ENCODE results near the gene COL23A1.

The COL23A1 gene

DNA sequence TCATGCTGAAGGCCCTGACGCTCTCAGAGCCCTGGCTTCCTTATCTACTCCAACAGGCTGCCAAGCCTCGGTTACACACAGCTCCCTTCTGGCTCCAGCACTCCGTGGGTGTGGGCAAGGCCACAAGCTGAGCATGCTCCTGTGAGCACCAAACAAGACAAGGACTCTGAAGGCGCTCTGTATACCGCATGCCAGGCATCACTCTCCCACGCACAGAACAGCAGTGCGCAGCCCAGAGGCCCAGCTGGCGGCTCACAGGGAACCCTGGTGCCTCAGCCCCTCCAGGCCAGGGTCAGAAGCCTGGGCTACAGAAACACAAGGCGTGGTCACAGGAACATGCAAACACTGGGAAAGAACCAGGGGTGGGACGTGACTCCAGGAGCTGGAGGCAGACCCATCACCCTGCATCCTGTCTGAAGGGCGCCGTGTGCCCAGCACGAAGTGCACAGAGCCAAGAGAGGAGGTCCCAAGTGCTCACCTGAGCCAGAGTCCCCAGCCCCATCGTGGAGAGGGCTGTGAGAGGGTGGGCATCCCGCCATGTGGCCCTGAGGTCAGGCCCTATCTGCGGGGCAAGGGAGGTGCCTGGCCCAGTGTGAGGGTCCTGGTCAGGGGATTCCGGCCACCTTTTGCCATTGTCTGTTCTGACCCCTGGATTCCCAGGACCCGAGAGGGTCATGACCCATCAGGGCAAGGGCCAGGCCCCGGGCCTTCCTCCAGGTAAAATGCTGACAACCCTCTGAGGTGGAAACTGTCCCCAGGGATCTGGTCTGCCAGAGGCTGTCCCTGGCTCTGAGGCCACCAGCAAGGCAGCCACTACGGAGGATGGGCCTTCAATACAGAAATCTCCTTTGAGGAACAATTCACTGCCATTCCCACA is 54.7 kb downstream of the COL23A1 start:
- DNase-seq (ENCODE audit: low read depth, low spot score) = no peak

DNA sequence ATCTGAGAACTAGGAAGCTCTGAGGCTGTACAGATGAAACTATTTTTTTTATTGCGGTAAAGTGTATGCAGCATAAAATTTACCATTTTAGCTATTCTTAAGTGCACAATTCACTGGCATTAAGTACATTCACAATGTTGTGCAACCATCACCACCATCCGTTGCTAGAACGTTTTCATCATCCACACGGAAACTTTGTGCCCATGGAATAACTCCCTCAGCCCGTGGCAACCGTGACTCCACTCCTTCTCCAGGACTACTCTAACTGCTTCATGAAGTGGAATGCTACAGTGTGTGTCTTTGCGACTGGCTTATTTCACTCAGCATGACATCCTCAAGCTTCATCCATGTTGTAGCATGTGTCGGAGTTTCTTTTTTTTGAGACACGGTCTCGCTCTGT is 57.1 kb downstream of the COL23A1 start:
- DNase-seq (ENCODE audit: low read depth, low spot score) = no peak

DNA sequence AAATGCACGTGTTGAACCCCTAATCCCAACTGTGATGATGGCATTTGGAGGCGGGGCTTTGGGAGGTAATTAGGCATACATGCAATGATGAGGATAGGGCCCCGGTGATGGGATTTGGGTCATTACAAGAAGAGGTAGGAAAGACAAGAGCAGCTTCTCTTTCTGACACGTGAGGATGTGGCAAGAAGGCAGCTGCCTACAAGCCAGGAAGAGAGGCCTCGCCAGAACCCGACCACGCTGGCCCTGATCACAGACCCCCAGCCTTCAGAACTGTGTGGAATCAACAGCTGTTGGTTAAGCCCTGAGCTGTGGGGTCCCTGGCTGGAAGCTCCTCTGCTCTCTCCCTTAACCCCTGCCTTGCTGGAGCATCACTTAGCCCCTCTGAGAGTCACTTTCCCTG is 57.5 kb downstream of the COL23A1 start:
- DNase-seq (ENCODE audit: low read depth, low spot score) = no peak

DNA sequence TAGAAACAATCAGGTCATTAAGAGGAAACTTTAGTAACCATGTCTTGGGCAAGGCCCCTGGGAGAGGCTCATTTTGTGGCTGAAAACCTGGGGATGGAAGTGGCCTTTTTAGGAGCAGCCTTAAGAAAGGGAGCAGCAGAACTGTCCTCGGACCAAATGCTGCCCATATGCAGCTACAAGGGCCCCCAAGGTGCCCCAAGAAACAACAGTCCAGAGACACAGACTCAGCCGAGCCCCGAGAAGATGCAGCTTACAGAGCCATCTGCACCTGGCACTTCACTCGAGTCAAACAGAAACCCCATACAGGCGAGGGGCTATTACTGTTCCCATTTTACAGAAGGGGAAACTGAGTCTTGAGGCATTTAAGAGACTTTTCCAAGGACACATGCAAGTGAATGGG is 58.0 kb downstream of the COL23A1 start:
- DNase-seq (ENCODE audit: low read depth, low spot score) = no peak

DNA sequence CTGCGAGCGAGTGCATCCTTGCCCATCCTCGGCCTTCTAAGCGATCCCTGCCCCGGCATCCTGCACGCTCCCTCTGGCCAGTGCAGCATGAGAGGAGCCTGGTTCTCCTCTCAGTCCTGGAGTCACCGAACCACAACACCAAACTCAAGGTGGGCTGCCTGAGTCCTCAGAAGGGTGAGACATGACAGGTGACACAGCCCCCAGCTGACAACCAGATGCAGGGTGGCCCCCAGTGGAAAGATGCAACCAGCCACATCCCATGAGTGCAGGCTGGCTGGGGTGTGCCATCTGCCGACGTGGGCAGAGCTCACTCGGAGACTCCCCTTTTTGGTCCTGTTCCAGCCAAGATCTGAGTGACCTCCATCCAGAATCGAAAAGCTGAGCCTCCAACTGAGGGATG is 58.4 kb downstream of the COL23A1 start:
- no peak for DNase-seq (ENCODE audit: low read depth, low spot score)

DNA sequence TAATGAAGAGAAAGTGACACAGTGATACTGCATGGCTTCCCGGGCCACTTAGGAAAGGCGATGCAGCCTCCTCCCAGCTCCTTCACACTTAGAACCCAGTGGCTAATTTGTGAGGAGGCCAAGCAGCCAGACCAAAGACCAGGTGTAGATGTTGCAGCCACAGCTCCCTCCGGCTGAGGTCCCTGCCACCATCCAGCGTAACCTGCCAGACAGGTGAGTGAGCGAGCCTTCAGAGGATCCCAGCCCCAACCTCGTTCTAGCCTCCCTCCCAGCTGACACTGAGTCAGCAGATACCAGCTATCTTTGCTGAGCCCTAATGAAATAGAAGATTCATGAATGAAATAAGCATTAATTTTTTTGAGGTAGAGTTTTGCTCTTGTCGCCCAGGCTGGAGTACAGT is 59.7 kb downstream of the COL23A1 start:
- DNase-seq (ENCODE audit: low read depth, low spot score) = no peak

DNA sequence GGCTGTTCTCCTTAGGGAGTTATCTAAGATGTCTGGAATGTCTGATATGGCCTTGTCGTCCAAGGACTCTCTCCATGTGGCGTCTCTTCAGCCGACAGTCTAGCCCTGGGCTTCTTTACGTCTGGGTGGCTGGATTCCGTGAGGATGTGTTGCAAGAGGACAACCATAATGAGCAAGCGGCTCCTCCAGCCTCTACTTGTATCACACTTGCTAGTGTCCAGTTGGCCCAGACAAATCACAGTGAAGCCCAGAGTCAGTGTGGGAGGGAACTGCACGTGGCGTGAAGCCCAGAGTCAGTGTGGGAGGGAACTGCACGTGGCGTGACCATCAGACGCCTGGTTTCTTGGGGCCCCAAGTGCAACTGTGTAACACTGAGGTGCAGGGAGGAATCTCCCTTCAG is 61.1 kb downstream of the COL23A1 start:
- no peak for DNase-seq (ENCODE audit: low read depth, low spot score)

DNA sequence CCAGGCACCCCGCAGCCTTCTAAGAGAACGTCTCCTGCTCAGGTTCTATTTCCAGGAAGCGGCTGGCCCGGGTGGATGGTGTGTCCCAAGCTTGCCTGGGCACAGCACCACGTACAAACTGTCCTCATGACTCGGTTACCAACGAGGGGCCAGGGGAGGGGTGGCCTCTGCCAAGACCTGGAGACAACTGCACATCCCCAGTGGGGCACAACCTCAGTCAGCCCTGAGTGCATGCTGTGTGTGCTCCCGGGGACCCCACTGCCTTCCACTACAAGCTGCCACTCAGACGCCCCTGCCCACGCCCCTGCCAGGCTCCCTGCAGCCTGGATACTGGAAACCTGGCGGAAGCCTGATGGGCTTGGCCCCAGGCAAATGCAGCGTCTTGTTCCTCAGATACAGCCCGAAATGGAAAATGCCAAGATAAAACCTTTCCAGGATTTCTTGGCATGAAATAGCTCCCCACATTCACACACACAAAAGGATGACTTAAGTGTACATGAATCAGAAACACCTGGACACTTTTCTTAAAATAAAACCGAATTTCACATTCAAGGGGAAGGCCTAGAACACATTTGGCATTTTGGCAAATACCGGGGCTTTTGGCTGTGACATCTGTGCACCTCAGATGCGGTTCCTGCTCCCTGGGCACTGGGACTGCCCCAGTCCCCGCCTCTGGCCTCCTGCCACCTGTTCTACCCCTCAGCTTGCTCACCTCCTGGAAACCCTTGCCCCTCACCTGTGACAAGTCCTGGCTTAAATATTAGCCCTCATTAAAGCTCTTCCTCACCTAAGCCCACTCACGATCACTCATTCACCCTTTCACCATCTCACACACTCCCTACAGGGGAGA is 62.5 kb downstream of the COL23A1 start:
- DNase-seq (ENCODE audit: low read depth, low spot score) = no peak

DNA sequence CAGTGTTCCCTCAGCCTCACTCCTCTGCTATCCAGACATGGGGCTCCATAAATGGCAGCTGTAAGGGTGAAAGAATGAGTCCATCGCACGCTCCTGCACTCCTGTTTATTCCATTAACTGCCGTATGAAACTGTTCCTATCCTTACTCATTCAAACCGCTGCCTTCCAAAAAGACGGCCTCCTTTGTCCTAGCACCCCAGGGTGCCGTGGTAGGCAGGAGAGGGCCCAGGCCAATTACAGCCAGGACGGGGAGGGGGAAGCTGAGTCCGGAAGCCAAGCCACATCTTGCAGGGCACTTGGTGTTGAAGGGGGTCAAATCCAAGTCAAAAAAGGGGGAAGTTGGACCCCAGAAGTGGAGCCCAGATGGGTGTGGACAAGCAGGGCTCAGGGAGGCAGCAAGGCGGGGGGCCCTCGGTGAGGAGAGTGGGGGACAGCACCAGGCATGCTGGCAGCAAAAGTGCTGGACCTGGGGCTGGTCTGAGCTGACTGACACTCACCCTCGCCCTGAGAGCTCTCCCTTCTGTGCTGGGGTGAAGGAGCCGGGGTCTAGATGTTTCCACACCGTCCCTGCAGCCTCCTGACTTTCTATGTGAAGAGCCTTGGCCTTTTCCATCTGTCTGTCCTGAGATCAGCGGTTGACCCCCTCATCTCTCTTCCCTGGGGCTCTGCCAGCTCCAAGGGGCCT is 63.3 kb downstream of the COL23A1 start:
- DNase-seq (ENCODE audit: low read depth, low spot score) = no peak

DNA sequence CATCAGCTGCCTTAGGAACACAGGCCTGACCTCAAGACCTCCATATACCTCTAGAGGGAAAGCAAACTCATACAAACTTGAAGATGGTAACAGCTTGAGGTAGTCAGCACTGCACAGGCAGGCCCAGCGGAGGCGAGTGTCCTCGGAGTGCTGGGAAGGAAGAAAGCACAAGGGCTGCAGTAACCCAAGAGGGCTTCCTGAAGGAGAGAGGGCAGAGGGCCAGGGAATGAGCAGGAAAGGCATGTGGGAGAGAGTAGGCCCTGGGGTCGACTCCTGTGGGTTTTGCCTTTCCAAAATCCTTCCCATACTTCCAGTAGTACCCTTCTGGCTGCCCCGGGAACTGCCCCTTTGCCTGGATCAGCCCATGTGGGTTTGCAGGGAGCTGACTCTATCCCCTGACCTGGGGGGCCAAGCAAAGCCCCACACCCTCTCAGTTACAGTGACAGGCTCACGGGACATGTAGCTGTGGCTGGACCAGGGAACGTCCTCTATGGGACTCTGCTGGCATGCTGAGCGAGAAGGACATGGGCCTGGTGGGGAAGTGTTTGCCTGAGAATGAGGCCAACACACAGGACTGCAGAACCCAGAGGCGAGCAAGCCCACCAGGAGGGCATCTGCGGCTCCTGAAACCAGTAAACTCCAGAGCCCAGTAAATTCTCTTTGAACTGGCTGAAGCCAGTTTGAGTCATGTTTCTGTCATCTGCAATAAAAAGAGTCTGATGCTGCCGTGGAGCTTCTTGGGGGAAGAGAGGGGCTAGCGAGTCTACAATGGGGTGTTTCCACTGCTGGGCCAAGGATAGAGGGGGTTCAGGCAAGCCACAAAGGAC is 64.1 kb downstream of the COL23A1 start:
- no peak for DNase-seq (ENCODE audit: low read depth, low spot score)

DNA sequence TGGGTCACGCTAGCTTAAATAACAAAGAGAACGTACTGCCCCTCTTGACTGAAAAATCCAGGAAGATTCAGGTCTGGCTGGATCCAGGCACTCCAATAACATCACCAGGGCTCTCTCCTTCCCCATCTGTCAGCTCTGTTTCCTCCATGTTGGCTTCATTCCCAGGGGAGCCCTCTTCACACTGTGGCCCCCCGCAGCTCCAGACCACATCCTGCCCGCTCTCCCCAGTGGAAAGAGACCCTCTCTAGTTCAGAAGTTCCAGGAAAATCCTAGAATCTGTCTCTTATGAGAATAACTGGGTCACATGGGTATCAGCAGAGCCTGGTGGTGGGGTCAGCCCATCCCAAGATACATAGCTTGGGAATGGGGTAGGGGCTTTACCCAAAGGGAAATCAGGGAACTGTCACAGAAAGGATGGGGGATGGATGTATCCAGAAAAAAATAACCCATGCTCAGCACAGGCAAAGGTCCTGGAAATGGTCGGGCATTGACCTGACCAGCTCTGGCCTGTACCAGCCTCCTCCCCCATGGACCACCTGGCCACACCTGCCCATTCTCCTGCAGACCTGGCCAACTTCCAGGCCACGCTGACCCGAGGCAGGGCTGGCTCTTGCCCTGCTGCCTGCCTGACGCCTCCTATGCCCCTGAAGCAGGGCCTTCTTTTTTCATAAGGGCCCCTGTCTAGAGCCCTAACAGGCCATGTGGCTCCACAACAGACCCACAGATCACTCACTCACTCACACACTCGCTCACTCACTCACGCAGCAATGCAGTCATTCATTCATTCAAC is 65.9 kb downstream of the COL23A1 start:
- DNase-seq (ENCODE audit: low read depth, low spot score) = no peak

DNA sequence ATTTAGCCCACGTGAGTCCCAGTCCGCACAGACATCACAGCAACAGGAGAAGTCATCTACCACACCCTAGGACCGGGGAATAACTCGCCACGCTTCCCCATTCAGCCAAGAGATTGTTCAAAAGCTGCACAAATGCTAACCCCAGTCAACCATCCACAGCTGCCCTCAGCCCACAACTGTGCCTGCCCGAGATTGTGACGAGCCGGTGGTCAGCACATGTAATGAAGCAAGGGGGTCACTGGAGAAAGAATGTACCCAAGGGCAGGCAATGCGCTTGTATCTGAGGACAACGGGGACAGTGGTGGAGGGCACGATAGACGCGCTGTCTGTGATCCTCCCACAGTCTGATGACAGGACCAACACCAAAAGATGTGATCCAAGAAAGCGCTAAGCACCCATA is 67.8 kb downstream of the COL23A1 start:
- no peak for DNase-seq (ENCODE audit: low read depth, low spot score)

DNA sequence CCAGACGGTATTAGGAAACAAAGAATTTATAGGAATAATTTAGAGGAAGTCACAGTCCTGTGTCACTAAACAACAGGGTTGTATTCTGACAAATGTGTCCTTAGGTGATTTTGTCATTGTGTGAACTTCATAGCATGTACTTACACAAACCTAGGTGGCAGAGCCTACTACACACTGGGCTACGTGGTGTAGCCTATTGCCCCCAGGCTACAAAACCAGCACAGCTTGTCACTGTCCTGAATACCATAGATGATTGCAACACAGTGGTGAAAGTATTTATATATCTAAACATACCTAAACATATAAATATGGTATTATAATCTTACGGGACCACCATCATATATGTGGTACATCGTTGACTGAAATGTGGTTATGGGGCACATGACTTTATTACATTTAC is 69.3 kb downstream of the COL23A1 start:
- DNase-seq (ENCODE audit: low read depth, low spot score) = no peak

DNA sequence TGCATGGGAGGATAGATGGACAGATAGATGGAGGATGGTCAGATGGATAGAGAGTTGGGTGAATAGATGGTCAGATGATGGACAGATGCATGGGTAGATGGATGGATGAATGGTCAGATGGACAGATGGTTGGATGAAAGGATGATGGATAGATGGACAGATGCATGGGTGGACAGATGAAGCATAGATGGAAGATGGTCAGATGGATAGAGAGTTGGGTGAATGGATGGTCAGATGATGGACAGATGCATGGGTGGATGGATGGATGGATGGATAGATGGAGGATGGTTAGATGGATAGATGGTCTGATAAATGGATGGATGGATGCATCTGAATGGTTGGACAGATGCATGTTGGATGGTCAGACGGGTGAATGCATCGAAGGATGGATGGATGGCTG is 70.4 kb downstream of the COL23A1 start:
- no peak for DNase-seq (ENCODE audit: low read depth, low spot score)

DNA sequence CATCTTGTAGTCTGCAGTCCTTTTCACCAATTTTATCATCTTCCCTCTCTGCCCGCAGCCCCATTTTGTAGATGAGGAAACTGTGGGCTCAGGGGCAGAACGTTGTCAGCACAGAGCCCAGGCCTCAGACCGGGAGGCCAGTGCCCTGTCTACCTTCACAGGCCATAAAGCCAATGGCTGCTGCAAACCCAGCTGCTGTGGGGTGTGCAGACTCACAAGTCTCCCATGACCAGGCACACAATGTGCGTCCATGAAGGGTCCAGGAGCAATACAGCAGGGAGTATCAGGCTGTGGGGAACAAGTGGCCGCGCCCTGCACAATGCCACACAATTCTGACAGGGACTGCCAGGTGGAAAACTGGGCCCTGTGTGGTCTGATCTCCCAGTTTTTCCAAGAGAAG is 71.0 kb downstream of the COL23A1 start:
- no peak for DNase-seq (ENCODE audit: low read depth, low spot score)

DNA sequence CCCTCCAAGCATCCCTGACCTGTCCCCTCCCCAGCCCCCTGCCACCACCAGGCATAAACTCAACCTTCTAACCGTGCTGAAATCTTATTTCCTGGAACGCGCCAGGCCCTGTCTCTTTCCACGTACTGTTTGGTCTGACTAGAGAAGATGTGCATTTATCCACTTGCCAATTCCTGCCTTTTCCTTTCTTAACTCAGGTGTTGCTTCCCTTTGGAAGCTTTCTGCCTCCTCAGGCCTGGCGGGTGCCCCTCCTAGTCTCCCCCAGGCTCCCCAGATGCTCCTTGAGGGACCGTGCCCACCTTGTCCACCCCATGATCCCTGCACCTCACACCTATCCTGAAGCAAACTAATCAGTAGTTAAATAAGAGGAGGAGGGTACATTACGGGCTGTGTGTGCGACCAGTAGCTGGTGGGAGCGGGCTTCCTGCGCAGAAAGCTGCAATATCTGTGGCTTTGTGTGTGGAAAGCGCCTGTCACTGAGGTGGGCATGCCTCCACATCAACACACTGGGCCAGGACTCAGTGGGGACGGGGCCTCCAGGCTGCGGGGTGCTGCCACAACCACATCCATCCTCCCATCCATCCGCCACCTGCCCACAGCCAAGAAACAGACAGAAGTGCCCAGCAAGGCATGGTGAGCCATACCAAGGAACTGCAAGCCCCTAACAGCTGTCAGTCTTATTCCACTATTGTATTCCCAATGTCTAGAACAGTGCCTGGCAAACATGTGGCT is 73.5 kb downstream of the COL23A1 start:
- DNase-seq (ENCODE audit: low read depth, low spot score) = no peak

DNA sequence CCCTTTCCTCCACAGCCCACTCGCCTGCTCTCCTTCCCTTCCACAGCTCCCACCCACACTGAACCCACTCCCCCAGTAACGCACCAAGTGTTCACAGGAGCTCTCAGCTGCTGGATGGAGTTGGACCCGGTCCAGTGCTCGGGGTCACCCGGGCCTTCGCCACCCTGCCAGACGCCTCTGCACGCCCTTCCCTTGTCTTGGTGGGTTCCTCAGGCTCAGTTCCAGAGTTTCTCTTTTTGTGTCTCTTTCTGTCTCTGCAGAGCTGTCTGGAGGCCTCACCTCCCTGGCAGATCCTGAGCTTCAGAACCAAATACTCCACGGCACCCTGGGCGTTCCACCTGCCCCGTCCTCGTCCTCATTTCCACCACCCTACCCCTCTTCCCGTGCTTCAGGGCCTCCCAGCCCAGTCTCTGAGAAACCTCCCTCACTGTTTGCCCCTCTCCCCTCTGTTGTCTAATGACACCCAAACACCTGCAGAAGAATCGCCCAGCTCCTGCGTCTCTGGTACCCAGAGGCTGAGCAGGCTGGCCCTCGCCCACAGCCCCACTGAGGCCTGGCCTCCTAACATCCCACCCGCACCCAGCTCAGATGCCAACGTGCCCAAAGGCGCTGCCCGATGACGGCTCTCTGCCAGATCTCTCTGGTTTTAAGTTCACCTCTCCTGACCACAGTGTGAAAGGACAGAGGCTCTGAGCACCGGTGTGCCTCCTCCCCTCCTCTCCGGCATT is 74.3 kb downstream of the COL23A1 start:
- DNase-seq (ENCODE audit: low read depth, low spot score) = no peak

DNA sequence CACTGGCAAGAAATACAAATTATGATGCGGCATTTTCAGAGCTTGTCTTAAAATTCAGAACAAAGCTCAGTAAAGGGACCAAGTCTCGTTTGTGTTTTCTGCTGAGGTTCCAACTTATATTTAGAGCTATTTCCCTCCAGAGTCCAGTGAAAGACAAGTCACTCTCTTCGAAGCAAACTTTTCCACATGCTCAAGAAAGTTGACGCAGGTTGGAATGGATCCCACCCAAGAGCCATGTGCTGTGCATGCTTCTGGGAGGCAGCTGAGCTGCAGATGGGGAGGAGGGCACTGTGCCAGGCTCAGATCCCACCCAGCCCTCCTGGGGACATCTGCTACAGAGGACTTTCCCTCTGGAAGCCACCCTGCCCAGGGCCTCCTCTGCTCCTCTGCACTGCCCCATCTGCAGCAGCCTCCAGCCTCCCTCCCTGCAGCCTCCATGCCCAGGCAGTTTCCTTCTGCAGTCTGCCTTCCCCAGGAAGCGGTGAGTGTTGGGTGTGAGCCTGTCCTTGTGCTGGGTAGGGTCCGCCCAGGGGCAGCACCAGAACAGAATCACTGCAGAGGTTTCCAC is 75.3 kb downstream of the COL23A1 start:
- DNase-seq (ENCODE audit: low read depth, low spot score) = no peak

DNA sequence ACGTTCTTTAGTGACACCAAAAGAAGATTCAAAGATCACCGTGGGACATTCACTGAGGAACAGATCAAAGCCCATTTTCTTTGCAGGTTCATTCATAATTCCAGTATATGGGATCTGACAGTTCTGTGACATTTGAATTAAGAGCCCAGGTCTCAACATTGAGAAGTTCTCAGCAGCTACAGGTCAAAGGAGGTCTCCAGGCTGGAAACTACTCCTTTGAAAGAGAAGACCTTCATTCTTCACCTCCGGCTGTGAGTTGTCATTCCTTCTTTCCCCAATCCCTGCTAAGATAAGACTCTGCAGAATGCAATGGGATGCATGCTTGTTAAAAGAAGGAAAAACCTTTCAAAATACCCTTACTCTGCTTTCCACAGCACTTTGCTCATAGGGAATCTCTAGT is 79.0 kb downstream of the COL23A1 start:
- DNase-seq (ENCODE audit: low read depth, low spot score) = no peak

All from iPS DF 19.7 (cell line).